Right lobe of liver (tissue), 6 donors: Measurements from ENCODE around the gene CABCOCO1. TPM values are rescaled to one million over a fixed set of nuclear protein-coding genes. Genes with fewer than 3 reads are reported as not detected.
A peak's percentile ranks its signal among the peaks of the same experiment; 100 is the strongest.
"Not testable (repeated sequence)": the region's sequence is repeated elsewhere in the genome, so short reads cannot be mapped to it uniquely, and the experiment has no call there.

Experiments used
- ATAC-seq, 4 donors: fragments of 200-7000 bp; cut with Tn5 transposase; one replicate each; pipeline ENCODE4 v1.9.1; 2020; ENCODE audit warnings: mild to moderate bottlenecking in 4 of 4, moderate library complexity in 4 of 4
- DNase-seq, 3 donors: peaks; one replicate each; pipeline ENCODE4 v3.0.0-alpha.2; 2020
- H3K27ac ChIP-seq, 3 donors: fragments of 200-600 bp; one replicate each; pipeline ENCODE4 v1.8.0; 2022
- H3K27me3 ChIP-seq, 2 donors: fragments of 200-600 bp; one replicate each; pipeline ENCODE4 v1.8.0; 2022
- H3K36me3 ChIP-seq, 4 donors: fragments of 200-600 bp; sonication (generic) in 1 of 4; one replicate each; pipeline versions ENCODE4 v1.5.1 to v1.8.0; 2017 to 2022; ENCODE audit warnings: control low read depth in 1 of 4
- H3K4me1 ChIP-seq, 4 donors: fragments of 200-600 bp; sonication (generic) in 1 of 4; one replicate each; pipeline versions ENCODE4 v1.5.1 to v1.8.0; 2017 to 2022; ENCODE audit warnings: control low read depth in 1 of 4
- H3K4me3 ChIP-seq, 3 donors: fragments of 200-600 bp; one replicate each; pipeline ENCODE4 v1.8.0; 2022
- H3K9me3 ChIP-seq, 4 donors: fragments of 200-600 bp; sonication (generic) in 1 of 4; one replicate each; pipeline versions ENCODE4 v1.5.1 to v1.8.0; 2017 to 2022; ENCODE audit warnings: control low read depth in 1 of 4
- CTCF ChIP-seq, 4 donors: fragments of 200-600 bp in 3 of 4; fragments of 450-650 bp in 1 of 4; IDR thresholded peaks; one replicate each; pipeline versions ENCODE4 v1.5.1 to v1.8.0; 2016 to 2022; ENCODE audit warnings: antibody characterized with exemption in 4 of 4, mild to moderate bottlenecking in 2 of 4
- POLR2A ChIP-seq: fragments of 450-650 bp; IDR thresholded peaks from one replicate; pipeline ENCODE4 v1.6.1; 2017; ENCODE audit warnings: antibody characterized with exemption, mild to moderate bottlenecking
- WGBS: methylation state at CpG from one replicate; pipeline ENCODE4 v1.1.6; 2018; ENCODE audit warnings: low coverage, low lambda C conversion rate; ENCODE audit not compliant: insufficient coverage; ENCODE audit errors: missing lambda C conversion rate; 5-methylcytosine and 5-hydroxymethylcytosine counted together
- intact Hi-C, 2 donors: fragments of 100-400 bp; cut with DNase I; formaldehyde crosslinking; loops; one replicate each; pipeline versions ENCODE4 v1.11.2 to v1.14.1; 2022
- total RNA-seq, 6 experiments: library from RNA; depleted of rRNA in 2 of 6; stranded (reverse); fragments of >200 nt in 2 of 6; fragmentation: NEBNext Ultra II Directional in 3 of 6; extraction: Animal tissue kit (Norgen Biotek cat#: 25700) in 3 of 6; gene quantifications; one replicate each; pipeline versions ENCODE4 v1.1.0 to v1.2.4, GENCODE V29; 2016 to 2023
- donor health status: DM: no; HTN: yes; CAD: no.
- donor health status: DM: no; HTN: no; CAD: no.
- donor health status: DM: no; HTN: no; CAD: no.
- donor health status: DM: no; HTN: yes; CAD: no.
- donor health status: DM: no; HTN: yes; CAD: no.

The CABCOCO1 gene
- total RNA-seq, 6 experiments from 2014 or later: not detected

GRCh38 chr10:61733358-61733940 is 70.7 kb downstream of the CABCOCO1 start:
- intact Hi-C loops: no loop called here
- DNase-seq: no peak
- no peaks in the 10 kb centered on the region for H3K4me1 ChIP-seq
- H3K4me3 ChIP-seq: no peak overlapping the region
- WGBS: 46% methylated on average over 1 of the region's 1 CpG
- no peaks in the 10 kb centered on the region for H3K9me3 ChIP-seq
- no peak overlapping the region for H3K27ac ChIP-seq
- peak; percentile 52 to 72 (median 58) for ATAC-seq
- no peaks in the 10 kb centered on the region for H3K27me3 ChIP-seq
- no peaks in the 10 kb centered on the region for H3K36me3 ChIP-seq
- TF ChIP-seq CTCF (IDR thresholded peaks at IDR 0.05) (peak; percentile 37 to 59 (median 59)), POLR2A (no peak)

GRCh38 chr10:61735882-61736281 is 73.2 kb downstream of the CABCOCO1 start:
- intact Hi-C loops: no loop called here
- ATAC-seq (no peak), DNase-seq (no peak)
- Histone ChIP-seq H3K27ac (no peak overlapping the region), H3K27me3 (no peaks in the 10 kb centered on the region), H3K9me3 (no peaks in the 10 kb centered on the region), H3K4me3 (no peak overlapping the region), H3K4me1 (no peaks in the 10 kb centered on the region), H3K36me3 (no peaks in the 10 kb centered on the region)
- TF ChIP-seq CTCF (IDR thresholded peaks at IDR 0.05) (no peak), POLR2A (no peak)
- 73% methylated on average over 3 of the region's 3 CpGs for WGBS

- 63% methylated on average over 6 of the region's 6 CpGs for WGBS
- intact Hi-C loops, H3K4me1 ChIP-seq, ATAC-seq, H3K36me3 ChIP-seq, H3K4me3 ChIP-seq, H3K9me3 ChIP-seq, DNase-seq, H3K27me3 ChIP-seq, H3K27ac ChIP-seq: not testable (repeated sequence)
These were observed 74.7 kb downstream of the CABCOCO1 start for GRCh38 chr10:61737455-61737854.

GRCh38 chr10:61742812-61743211 is 80.1 kb downstream of the CABCOCO1 start:
- TF ChIP-seq POLR2A (no peak), CTCF (IDR thresholded peaks at IDR 0.05) (no peak)
- Histone ChIP-seq H3K27me3 (no peaks in the 10 kb centered on the region), H3K4me1 (peaks cover 0 to 5% (median 0%) of the 10 kb centered on the region in 4 donors), H3K36me3 (no peaks in the 10 kb centered on the region), H3K4me3 (no peak overlapping the region), H3K27ac (no peak overlapping the region), H3K9me3 (no peaks in the 10 kb centered on the region)
- intact Hi-C loops: no loop called here
- 71% methylated on average over 1 of the region's 1 CpG for WGBS
- no peak for DNase-seq
- ATAC-seq: no peak

GRCh38 chr10:61744469-61744868 is 81.7 kb downstream of the CABCOCO1 start:
- peaks cover 0 to 5% (median 0%) of the 10 kb centered on the region in 4 donors for H3K4me1 ChIP-seq
- H3K4me3 ChIP-seq: no peak overlapping the region
- TF ChIP-seq CTCF (IDR thresholded peaks at IDR 0.05): no peak
- TF ChIP-seq POLR2A: no peak
- ATAC-seq: no peak
- DNase-seq: no peak
- intact Hi-C loops: no loop called here
- H3K9me3 ChIP-seq: no peaks in the 10 kb centered on the region
- H3K27me3 ChIP-seq: no peaks in the 10 kb centered on the region
- H3K36me3 ChIP-seq: no peaks in the 10 kb centered on the region
- H3K27ac ChIP-seq: no peak overlapping the region
- WGBS: 100% methylated on average over 1 of the region's 1 CpG
